NT2/D1 (cell line): ENCODE results near the gene CTNNA2.

Source experiments
- YY1 ChIP-seq: IDR thresholded peaks from 2 replicates; pipeline ENCODE4 v1.6.1; 2011; ENCODE audit not compliant: insufficient read length, insufficient read depth
- ZNF274 ChIP-seq: IDR thresholded peaks from 2 replicates; pipeline ENCODE4 v1.6.1; 2011; ENCODE audit warnings: mild to moderate bottlenecking, low read depth, low read length

DNA sequence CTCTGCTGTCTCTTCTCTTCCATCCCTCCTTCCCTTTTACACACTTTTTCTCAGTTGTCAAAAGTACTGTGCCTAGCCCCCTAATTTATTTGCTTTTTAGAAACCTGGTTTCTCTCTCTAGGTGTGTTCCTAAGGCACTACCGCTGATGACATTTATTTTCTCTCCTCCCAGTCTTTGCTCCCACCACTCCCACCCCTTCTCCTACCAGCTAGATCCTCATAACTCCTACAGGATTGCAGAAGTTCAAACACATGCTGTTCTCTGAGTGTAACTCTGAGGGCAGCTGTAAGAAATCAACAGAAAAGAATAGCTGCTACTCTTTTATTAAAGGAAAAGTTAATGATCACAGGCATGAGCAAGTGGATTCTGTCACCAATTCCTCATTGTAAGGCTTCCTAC is 814.0 kb downstream of the CTNNA2 start:
- no peak for TF ChIP-seq YY1
- TF ChIP-seq ZNF274: no peak
